ENCODE measurements around the gene RHOU.
A peak's percentile ranks its signal among the peaks of the same experiment; 100 is the strongest.
"Not testable (repeated sequence)": the region's sequence is repeated elsewhere in the genome, so short reads cannot be mapped to it uniquely, and the experiment has no call there.

Gene RHOU

GRCh38 chr1:228734881-228735801, at the start of gene RHOU:
TSS of gene RHOU (plus strand) at chr1:228735479. CDS start at chr1:228735743, 264 bp downstream.
- DNase-seq = peak; percentile 27

DNA sequence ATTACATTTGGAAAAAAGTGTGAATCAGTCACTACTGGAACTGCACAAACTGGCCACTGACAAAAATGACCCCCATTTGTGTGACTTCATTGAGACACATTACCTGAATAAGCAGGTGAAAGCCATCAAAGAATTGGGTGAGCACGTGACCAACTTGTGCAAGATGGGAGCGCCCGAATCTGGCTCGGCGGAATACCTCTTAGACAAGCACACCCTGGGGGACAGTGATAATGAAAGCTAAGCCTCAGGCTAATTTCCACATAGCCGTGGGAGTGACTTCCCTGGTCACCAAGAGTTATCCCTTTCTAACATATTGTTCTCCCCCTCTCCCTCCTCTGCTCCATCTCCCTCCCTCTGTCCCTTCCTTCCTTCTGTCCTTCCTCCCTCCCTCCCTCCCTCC, 47.7 kb upstream of the RHOU start:
- no peak for DNase-seq

DNA sequence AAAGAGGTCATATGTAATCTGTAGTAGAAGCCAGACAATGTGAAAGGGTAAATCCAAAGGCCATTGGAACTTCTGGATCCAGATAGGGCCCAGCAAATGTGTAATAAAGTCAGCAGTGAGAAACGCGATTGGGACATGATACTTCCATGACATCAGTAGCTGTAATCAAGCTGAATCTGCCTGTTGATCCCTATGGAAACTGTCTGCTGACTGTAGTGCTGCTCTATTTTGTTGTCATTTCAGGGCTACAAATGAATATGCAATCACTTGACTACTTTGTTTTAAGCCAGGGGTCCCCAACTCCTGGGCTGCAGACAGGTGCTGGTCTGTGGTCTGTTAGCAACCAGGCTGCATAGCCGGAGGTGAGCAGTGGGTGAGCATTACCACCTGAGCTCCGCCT, 46.0 kb upstream of the RHOU start:
- no peak for DNase-seq

DNA sequence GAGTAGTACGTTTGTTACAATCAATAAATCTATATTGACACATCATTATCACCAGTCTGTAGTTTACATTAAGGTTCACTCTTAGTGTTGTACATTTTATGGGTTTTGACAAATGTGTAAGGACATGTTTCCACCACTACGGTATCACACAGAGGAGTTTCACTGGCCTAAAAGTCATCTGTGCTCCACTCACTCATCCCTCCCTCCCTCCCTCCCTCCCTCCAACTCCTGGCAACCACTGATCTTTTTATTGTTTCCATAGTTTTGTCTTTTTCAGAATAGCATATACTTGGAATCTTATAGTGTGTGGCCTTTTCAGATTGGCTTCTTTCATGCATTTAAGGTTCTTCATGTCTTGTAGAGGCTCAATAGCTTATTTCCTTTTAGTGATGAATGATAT, 44.1 kb upstream of the RHOU start:
- DNase-seq = no peak

DNA sequence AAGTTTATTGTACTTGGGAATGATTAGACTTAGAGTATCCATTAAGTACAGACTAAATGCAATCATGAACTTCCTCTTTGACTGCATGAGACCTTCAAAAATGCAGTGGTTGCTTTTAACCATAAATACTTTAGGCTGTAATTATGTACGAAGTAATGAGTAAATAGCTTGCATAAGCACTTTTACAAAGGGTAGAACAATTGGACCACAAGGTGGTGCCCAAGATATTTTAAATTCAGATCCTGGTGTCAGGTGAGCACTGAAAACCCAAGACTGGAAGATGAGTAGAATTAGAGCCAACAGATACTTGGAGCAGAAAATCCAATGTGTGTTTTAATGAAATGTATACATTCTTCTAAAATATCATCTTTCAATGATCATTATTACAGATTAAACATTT, 43.4 kb upstream of the RHOU start:
- DNase-seq = peak; percentile 3

GRCh38 chr1:228694447-228694846, 40.8 kb upstream of the RHOU start:
- DNase-seq = not testable (repeated sequence)

DNA sequence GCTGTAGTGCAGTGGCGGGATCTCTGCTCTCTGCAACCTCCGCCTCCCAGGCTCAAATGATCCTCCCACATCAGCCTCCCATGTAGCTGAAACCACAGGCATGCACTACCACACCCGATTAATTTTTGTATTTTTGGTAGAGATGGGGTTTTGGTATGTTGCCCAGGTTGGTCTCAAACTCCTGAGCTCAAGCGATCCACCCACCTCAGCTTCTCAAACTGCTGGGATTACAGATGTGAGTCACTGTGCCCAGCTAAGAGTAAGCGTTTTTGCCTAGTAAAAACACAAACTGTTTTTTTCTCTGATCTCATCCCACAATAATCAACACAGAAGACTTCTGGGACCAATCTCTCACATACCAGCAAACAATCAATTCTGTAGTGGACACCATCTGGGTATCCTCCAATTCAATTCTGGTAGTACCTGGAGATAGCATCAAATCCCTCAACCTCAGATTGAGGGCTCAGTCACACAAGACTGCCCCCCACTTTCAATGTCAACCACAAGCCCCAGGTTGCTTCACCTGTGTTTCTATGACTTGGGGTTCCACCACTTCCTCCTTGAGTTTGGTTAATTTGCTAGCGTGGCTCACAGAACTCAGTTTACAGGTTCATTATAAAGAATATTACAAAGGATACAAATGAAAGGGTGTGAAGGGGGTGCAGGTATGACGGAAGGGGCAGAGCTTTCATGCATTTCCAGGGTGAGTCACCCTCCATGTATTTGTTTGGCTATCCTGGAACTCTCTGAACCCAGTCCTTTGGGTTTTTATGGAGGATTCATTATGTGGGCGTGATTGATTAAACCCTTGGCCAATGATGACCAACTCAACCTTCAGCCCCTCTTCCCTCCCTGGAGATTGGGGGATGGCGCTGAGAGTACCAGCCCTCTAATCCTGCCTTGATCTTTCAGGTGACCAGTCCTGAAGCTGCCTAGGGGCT, 40.0 kb upstream of the RHOU start:
- DNase-seq = peak; percentile 59

DNA sequence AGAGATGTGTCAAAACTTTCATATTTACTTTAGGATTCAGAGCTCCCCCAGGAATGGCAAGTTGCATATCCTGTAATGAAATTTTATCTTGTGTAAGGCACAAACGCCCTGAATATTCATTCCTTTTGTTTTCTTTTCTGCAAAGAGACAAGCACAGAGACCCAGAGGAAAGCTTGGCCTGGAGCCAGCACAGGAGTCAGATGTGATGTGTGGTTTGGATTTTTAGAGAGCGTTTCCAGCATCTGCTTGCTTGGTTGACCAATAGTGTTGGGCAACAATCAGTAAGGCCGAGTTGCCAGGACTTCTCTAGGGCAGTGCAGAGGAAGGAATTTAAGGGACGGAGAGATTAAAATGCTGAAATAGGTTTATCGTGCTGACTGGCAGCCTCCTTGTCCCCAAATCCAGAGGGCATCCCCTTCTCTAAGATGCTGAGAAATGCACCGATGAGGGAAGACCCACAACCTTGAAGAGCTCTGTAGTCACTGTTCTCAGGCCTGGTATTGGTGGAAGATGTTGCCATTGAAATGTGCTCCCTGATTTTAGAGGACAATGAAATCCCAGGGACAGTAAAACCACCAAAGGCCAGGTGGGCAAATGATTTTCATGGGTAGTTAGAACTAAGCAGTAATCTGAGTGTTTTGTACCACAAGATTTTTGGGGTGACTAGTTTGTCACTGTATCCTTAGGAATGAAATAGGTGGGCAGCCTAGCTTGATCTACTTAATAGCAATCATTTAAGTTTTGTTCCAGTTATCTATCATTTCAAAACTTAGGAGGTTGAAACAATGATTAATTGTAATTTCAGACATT, 37.9 kb upstream of the RHOU start:
- DNase-seq = peak; percentile 57

DNA sequence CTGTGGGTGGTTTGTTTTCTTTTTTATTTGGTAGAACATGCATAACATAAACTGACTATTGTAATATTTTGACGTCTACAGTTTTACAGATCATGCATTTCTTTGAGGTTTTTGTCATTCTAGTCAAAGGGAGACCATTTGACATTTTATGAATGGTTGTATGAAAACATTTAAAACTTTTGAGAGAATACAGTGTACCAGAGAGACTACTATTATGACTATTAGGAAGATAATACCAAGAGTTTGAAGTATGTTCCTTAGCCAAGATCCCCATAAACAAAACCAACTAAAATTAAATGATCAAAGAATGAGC, 37.3 kb upstream of the RHOU start:
- DNase-seq = no peak

- DNase-seq = no peak
These were observed 32.8 kb upstream of the RHOU start for GRCh38 chr1:228702433-228702832.

GRCh38 chr1:228706305-228706704, 29.0 kb upstream of the RHOU start:
- no peak for DNase-seq

DNA sequence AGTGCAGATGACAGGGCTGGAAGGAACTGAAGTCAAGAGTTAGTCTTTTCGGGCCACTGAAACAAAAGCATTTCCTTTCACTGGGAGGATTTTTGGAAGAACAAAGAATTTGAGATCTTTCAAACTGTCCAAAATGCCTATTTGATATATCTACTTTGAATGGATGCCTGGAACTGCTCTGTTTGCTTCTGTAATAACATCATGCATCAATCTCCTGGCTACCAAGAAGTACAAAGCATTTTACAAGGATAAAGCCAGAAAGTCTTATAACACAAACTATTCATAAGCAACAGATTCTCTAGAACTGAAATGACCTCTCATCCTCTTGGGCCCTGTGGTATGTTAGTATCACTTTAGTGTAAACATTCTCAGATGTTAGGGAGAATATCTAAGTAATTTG, 18.2 kb upstream of the RHOU start:
- no peak for DNase-seq

- no peak for DNase-seq
These were observed 13.9 kb upstream of the RHOU start for GRCh38 chr1:228721407-228721806.

GRCh38 chr1:228723287-228723686, 12.0 kb upstream of the RHOU start:
- DNase-seq = no peak

GRCh38 chr1:228723921-228724320, 11.4 kb upstream of the RHOU start:
- no peak for DNase-seq

GRCh38 chr1:228725178-228725577, 10.1 kb upstream of the RHOU start:
- no peak for DNase-seq

GRCh38 chr1:228727681-228728171, 7.6 kb upstream of the RHOU start:
- DNase-seq = no peak

GRCh38 chr1:228732426-228732825, 2.9 kb upstream of the RHOU start:
- no peak for DNase-seq

- no peak for DNase-seq
These were observed 1.7 kb upstream of the RHOU start for GRCh38 chr1:228733576-228733975.

DNA sequence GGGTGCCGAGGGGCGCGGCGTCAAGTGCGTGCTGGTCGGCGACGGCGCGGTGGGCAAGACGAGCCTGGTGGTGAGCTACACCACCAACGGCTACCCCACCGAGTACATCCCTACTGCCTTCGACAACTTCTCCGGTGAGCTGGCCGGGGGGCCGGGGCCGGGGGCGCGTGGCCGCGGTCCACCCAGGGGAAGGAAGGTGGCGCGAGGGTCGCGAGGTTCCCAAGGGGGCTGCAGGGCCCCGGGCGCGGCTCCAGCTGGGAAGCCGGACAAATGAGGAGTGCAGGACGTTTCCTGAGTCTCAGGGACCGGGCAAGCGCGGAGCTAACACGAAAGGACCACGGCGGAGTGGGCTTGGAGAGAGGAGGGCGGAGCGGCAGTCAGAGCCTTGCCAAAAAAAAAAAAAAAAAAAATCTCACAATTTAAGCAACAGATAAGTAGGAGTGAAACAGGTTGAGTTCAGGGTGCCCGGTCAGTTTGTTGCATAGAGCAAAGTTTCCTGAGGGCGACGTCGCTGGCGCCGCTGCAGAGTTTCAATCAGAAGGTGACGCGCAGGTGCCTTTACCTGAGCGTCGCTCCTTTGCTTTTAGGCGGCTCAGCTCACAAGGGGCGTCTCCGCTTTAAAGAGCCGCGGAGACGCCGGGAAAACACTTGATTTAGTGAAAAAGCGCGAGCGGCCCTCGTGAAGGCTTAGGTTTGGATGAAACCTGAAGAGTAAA, 750 bp downstream of the RHOU start:
- no peak for DNase-seq

DNA sequence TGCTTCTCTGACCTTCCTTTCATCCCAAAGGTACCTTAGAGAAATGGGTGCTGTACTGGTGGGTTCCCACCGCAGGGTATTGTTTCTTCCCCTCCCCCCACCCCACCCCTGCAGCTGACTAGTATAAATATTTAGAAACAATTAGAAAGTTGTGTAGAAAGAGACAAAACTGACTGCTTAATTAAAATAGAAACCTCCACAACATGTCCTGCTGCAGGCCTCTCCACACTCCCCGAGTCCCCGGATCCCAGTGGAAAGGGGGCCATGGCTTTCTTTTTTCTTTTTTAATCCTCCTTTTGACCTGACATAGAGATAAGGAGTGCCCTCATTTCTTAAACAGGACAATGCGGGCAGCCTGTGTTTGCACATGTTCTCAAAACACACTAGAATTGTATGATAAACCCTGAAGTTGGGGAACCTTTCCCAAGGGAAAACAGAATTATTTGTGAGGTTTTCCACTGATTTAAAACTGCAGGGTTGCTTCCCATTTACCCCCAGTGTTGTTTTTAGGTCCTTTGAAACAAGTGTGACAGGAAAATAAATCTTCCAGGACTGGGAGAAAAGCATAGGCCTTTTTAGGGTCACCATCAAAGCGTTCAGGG, 1.7 kb downstream of the RHOU start:
- no peak for DNase-seq

DNA sequence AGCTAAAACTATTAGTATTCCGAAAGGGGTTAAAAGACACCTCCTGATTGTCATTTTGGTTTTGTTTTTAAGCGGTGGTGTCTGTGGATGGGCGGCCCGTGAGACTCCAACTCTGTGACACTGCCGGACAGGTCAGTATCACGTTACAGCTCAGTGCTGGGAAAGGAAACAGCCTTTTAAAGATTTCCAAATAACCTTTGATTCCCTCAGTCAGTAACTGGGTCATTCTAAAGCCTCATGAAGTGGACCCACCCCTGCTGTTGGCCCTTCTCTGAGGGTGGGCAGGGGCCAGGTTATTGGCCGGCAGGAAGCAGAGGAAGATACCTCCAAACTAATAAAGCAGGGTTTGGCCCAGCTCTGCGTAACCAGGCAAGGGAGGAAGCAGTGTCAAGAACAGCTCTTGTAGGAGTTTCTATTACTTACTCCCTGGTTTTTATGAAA, 2.3 kb downstream of the RHOU start:
- DNase-seq = no peak

Measured in NCI-H226 (cell line).